HG03442 (cell line): ENCODE data around the gene SLC16A3.

ENCODE experiments used
- ATAC-seq: cut with Tn5 transposase; IDR thresholded peaks from one replicate; pipeline ENCODE4 v1.9.1; 2021; ENCODE audit warnings: mild to moderate bottlenecking, moderate library complexity; ENCODE audit not compliant: unreplicated experiment

SLC16A3 gene

GRCh38 chr17:82221341-82221902, 7.4 kb upstream of the SLC16A3 start:
- ATAC-seq: no peak

DNA sequence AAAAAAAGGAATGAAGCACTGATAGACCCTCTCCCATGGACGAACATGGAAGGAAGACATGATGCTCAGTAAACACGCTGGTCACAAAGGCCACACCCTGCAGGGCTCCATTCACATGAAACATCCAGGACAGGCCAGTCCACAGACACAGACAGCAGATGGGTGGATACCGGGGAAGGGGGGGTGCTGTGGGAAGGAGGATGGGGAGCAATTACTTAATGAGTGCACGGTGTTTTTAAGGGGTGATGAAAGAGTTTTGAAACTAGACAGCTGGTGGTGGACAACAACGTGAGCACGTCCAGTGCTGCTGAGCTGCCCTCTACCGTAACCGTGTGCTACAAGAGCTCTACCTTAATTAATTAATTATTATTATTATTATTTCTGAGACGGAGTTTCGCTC, 6.0 kb upstream of the SLC16A3 start:
- ATAC-seq: no peak

GRCh38 chr17:82223517-82223916, 5.3 kb upstream of the SLC16A3 start:
- ATAC-seq: no peak

DNA sequence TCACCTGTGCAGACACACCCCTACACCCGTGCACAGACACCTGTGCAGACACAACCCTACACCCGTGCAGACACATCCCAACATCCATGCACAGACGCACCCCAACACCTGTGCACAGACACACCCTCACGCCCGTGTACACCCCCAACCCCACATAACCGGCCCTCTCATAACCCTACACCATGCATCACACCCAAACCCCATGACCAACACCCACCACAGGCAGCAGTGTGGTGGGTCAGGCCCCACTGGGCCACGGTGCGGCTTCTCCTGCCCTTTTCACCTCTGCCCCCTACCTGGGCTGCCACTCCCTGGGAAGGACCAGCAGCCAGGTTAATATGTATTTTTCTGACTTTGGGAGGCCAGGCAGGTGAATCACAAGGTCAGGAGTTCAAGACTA, 4.2 kb upstream of the SLC16A3 start:
- no peak for ATAC-seq

DNA sequence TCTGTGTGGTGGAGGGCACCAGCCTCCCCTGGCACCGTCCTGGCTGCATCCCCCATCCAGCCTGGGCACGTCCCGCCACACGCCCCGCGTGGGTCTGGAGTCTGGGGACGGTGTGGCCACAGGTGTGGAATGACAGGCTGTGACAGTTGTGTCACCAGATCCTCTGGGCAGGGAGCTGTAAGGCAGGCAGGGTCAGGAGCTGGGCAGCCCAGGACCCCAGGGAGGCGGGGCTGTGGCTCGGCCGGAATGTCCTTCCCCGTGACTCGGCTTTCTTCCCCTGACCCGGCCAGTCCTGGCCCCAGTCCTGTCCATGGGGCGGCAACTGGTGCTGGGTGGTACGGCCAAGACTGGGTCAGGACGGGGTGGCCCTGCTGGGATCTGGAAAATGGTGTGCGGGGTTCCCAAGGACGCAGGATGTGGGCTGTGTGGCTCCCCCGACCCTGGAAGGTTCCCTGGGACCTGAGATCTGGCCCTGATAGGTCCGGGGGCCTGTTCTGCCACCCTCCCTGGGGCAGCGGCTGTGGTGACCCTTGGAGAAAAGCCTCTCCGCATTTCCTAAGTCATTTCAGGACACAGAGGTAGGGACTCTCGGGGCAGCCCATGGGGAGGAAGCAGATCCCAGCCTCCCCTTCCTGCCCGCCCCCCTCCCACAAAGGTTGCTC, 3.3 kb upstream of the SLC16A3 start:
- no peak for ATAC-seq

- ATAC-seq: no peak
These were observed 2.6 kb upstream of the SLC16A3 start for GRCh38 chr17:82226146-82226808.

DNA sequence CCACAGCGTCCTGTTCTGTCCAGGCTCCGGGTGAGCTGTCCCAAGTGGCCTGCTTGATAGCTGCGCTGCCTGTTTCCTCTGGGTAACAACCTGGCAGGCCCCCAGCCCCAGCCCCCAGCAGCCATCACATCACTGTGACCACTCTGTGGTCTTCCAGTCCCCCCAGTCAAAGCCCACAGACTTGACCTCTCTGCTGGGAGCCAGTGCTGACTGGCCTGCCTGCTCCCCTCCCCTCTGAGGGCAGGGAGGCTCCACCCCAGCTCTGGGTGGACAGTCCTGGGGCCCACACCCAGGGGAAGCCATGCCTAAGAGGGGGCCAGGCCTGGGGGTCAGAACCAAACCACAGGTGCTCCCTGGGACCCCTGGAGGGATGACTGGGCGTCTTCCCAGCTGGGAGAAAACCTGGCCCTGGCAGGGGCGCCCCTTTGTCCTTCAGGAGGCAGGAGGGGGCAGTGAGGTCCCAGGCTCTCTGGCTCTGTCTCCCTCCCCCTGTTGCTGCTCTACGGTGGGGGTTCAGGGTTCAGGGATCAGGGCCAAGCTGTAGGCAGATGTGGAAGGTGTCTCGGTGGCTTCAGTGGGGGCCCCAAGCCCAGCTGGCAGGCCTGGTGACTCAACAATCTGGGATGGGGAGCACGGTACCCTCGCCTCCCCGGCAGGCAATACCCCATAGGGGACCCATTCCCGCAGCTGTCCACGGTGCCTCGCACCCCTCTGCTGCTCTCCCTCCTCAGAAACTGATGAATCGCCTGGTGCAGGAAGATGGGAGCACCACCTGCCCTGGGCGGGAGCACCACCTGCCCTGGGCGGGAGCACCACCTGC, 1.8 kb upstream of the SLC16A3 start:
- no peak for ATAC-seq

DNA sequence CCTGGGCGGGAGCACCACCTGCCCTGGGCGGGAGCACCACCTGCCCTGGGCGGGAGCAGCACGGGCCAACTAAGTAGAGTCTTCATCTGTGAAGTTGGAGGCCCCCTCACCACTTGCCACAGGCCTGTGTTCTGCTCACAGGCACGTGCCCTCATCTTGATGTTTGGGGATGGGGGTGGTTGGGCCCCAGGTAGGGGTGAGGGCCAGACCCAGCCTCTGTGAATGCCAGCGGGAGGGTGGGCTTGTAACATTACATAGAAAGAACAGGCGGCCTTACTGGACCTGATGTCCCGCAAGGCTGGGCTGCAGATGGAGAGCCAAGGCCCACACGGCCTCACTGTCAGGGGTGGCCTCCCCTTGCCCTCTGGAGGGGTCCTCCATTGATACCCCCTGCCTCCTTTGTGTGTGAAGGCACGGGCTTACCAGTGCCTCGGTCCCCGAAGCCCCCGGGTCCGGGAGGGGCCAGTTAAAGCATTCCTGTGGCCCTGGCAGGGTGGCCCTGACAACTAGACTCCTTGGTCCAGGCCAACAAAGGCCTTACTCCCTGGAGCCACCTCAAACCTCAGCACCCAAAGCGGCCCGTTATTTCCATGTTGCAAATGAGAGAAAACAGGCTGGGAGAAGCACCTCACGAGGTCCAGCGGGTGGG, 1.1 kb upstream of the SLC16A3 start:
- no peak for ATAC-seq

DNA sequence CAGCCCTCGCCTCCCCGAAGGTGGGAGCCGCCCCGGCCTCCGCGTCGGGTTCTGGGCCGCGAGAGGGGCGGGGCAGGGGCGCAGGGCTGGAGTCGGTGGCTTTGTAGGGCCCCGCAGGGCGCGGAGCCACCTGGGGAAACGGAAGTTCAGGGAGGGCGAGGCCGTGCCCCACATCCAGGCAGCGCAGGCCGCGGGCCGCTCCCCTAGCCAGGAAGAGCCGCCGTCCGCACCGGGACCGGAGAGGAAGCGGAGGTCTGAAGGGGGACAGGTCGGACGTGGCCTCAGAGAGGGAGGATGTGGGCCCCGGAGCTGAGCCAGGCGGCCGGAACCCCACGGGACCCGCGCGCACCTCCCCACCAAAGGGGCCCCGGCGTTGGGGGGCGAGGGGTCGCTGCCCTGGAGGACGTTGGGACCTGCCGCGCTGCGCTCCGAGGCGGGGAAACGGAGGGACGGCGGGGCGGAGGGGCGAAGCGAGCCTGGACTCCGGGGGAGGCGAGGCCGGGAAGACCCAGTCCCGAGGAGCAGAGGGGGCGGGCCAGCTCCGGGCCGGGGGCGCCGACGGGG, 482 bp upstream of the SLC16A3 start:
- no peak for ATAC-seq

GRCh38 chr17:82229698-82230608, 1.1 kb downstream of the SLC16A3 start:
- ATAC-seq: no peak

- ATAC-seq: peak; percentile 36
These were observed 1.9 kb downstream of the SLC16A3 start for GRCh38 chr17:82230609-82231311.

- ATAC-seq: no peak
These were observed 2.4 kb downstream of the SLC16A3 start for GRCh38 chr17:82231312-82231561.

GRCh38 chr17:82231562-82232321, 2.9 kb downstream of the SLC16A3 start:
- ATAC-seq: no peak

DNA sequence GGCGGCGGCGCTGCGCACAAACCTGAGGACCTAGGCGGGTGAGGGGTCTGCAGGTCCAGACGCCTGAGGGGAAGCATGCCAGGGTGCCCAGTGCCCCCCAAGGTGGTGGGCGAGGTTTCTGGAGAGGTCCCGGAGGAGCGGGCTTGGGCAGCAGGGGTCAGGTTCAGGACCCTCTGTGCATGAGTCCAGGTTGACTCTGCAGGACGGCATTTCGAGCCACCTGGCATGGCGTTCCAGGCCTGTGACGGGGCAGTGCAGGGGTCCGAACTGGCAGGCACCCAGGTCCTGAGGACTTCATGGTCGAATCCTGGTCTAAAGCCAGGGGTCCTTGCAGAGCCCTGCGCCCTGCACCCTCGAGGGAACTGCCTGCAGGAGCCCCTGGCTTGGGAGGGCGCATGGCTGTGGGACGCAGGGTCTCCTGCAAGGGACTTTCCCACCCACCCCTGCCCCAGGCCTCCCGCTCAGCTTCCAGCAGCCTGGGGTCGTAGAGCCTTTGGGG, 3.5 kb downstream of the SLC16A3 start:
- ATAC-seq: no peak

- ATAC-seq: no peak
These were observed 4.3 kb downstream of the SLC16A3 start for GRCh38 chr17:82232876-82233785.

DNA sequence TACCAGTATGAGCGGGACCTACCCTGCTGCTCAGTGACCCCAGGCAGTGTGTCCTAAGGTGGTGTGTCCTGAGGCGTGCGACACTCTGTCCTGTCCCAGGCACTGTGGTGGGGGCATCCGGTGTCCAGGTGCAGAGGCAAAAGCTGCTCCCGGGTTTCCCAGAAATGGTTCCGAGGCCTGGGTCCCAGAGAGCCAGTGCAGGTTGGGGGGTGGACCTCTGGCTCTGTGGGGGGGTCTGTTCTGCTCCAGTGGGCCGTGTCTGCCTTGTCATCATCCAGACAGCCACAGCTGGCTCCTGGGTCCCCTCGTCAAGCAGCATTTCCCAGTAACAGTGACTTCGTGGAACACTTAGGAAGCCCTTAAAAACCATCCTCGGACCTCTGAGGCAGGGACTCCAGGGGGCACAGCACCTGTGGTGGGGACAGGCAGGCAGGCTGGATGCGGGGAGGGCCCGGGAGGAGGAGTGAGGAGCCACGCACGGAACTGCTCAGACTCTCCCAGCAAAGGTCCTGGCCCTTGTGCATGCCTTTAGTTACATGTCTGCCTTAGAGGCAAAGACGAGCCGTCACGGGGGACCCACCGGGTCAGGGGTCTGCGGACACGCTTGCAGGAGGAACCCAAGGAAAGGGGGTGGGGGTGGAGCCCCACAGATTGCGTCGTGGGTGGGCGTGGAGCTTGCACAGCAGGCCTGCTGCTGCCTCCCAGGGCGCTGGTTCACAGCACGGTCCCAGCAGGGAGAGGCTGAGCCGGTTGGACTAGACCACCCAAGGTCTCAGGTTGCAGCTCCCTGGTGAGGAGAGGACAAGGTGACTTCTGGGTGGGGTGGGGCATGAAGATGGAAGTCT, 5.6 kb downstream of the SLC16A3 start:
- ATAC-seq: no peak
